ENCODE measurements around the gene ABCC1. TPM values are rescaled to one million over a fixed set of nuclear protein-coding genes. Genes with fewer than 3 reads are reported as not detected.

The ABCC1 gene
- total RNA-seq, 3 donors from 2014 or later, result 13.8 to 40.0 (median 25.5) TPM

DNA sequence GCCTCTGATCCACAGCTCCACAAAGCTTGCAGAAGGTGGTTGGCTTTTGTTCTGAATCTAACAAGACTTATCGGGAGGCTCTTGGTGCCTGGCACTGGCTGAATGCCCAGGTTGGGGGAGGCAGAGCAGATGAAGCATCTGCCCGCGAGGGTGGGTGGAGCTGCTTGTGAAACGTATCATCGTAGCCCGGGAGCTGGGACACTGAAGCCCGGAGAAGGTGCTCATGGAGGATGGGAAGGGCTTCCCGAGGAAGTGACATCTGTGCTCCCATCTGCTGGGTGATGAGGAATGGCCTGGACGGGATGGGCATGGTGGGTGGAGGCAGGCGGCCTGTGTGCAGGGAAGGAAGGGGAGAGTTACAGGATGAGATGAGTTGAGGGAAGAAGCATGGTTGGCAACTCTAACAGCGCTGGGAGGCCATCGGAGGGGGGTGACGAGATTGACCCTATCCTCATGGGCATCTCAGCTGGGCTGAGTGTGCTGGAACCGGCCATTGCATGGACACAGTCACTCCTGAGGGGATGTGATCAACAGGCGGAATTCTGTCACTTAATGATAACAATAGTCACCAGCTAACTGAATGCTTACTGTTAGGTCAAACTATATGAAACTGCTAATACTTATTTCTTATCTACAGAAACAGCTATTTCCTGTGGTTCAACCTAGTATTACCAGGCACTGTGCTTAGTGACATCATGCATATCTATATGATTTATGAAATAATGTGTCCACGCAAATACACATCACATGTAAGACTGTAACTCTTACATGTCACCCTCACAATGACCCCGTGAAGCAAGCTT lies 171.2 kb downstream of the ABCC1 start:
- H3K36me3 ChIP-seq (ENCODE audit: low read depth), result no peaks in the 10 kb centered on the region
- no peak overlapping the region for H3K4me3 ChIP-seq
- ATAC-seq (peak; percentile 78), DNase-seq (peak; percentile 24 to 67 (median 48))
- no peaks in the 10 kb centered on the region for H3K4me1 ChIP-seq (ENCODE audit: low read depth)
- no peak for TF ChIP-seq CTCF (IDR thresholded peaks at IDR 0.05)
- intact Hi-C loops (cut with DNase I, micrococcal nuclease), result loop anchor here (10.0 kb wide), 1 partner anchor 246 kb away; no protein-coding TSS in a partner anchor
- H3K9me3 ChIP-seq, result no peaks in the 10 kb centered on the region

DNA sequence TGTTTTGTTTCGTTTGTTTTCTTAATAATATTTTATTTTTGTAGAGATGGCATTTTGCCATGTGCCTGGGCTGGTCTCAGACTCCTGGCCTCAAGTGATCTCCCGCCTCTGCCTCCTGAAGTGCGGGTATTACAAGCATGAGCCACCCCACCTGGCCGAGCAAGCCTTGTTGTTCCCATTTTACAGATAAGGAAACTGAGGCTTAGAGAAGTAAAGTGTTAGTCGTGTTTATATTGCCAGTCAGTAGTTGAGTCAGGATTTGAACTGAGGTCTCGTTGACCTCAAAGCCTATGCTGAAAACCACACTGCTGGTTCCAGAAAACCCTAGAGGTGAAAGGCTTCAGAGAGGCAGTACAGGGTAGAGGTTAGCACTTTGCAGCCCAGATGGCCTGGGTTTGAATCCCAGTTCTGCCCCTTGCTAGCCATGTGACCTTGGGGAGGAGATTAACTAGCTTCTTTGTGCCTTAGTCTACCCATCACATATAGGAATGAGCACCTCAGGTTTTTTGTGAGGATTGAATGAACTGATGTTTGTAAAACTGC lies 171.8 kb downstream of the ABCC1 start:
- intact Hi-C loops (cut with DNase I, micrococcal nuclease), result loop anchor here (10.0 kb wide), 1 partner anchor 246 kb away; no protein-coding TSS in a partner anchor

GRCh38 chr16:16122264-16122663 lies 172.8 kb downstream of the ABCC1 start:
- Histone ChIP-seq H3K4me1 (ENCODE audit: low read depth) (no peaks in the 10 kb centered on the region), H3K36me3 (ENCODE audit: low read depth) (no peaks in the 10 kb centered on the region), H3K9me3 (no peaks in the 10 kb centered on the region), H3K4me3 (no peak overlapping the region)
- TF ChIP-seq CTCF (IDR thresholded peaks at IDR 0.05), result no peak
- intact Hi-C loops (cut with DNase I, micrococcal nuclease), result loop anchor here (10.0 kb wide), 1 partner anchor 247 kb away; no protein-coding TSS in a partner anchor
- no peak for ATAC-seq
- DNase-seq, result no peak

More for the DNA sequence above, 171.8 kb downstream of the ABCC1 start:
- TF ChIP-seq CTCF (IDR thresholded peaks at IDR 0.05), result no peak
- DNase-seq (no peak), ATAC-seq (no peak)
- Histone ChIP-seq H3K9me3 (no peaks in the 10 kb centered on the region), H3K4me1 (ENCODE audit: low read depth) (no peaks in the 10 kb centered on the region), H3K4me3 (no peak overlapping the region), H3K36me3 (ENCODE audit: low read depth) (no peaks in the 10 kb centered on the region)

GRCh38 chr16:16124438-16124837 lies 175.0 kb downstream of the ABCC1 start:
- intact Hi-C loops (cut with DNase I, micrococcal nuclease), result loop anchor here (10.0 kb wide), 1 partner anchor 250 kb away; no protein-coding TSS in a partner anchor
- ATAC-seq, result no peak
- no peak for DNase-seq
- Histone ChIP-seq H3K36me3 (ENCODE audit: low read depth) (no peaks in the 10 kb centered on the region), H3K4me3 (no peak overlapping the region), H3K4me1 (ENCODE audit: low read depth) (no peaks in the 10 kb centered on the region), H3K9me3 (no peaks in the 10 kb centered on the region)
- no peak for TF ChIP-seq CTCF (IDR thresholded peaks at IDR 0.05)

DNA sequence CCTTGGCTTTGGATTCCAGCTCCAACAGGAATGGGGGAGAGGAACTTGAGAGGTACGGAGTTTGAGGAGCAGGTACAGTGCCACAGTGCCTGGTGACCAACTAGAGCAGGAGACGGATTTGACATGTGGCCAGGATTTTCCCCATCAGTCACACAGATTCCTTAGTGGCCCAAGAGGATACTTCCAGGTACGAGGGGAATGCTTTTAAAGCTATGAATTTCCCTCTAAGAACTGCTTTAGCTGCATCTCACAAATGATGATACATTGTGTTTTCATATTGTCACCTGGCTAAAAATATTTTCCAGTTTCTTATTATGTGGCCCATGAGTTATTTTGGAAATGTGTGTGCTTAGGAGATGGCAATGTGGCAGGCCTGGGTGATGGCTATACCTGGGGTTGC lies 175.6 kb downstream of the ABCC1 start:
- intact Hi-C loops (cut with DNase I, micrococcal nuclease), result loop anchor here (10.0 kb wide), 1 partner anchor 250 kb away; no protein-coding TSS in a partner anchor
- H3K4me1 ChIP-seq (ENCODE audit: low read depth), result no peaks in the 10 kb centered on the region
- ATAC-seq (no peak), DNase-seq (no peak)
- no peak for TF ChIP-seq CTCF (IDR thresholded peaks at IDR 0.05)
- no peaks in the 10 kb centered on the region for H3K36me3 ChIP-seq (ENCODE audit: low read depth)
- H3K9me3 ChIP-seq, result no peaks in the 10 kb centered on the region
- no peak overlapping the region for H3K4me3 ChIP-seq

Data from mucosa of descending colon (tissue), 3 donors.